NCI-H2196 (cell line): Measurements from ENCODE around the gene ITPRID2.

Experiments used
- DNase-seq: peaks from one replicate; lab custom pipeline; 2025; ENCODE audit not compliant: unreplicated experiment; lab: John Stamatoyannopoulos, UW

ITPRID2 gene

GRCh38 chr2:181891258-181891965, at the start of gene ITPRID2:
TSS of gene ITPRID2 (plus strand) at chr2:181891730. CDS start at chr2:181892067, 337 bp downstream.
- DNase-seq, result peak; percentile 86

- no peak for DNase-seq
Measured at GRCh38 chr2:181844551-181845290, 46.8 kb upstream of the ITPRID2 start.

GRCh38 chr2:181846399-181847197, 44.9 kb upstream of the ITPRID2 start:
- DNase-seq, result no peak

- DNase-seq, result no peak
Measured at GRCh38 chr2:181847198-181847556, 44.4 kb upstream of the ITPRID2 start.

GRCh38 chr2:181847702-181848101, 43.8 kb upstream of the ITPRID2 start:
- no peak for DNase-seq

GRCh38 chr2:181848261-181848886, 43.2 kb upstream of the ITPRID2 start:
- DNase-seq, result no peak

GRCh38 chr2:181849601-181850000, 41.9 kb upstream of the ITPRID2 start:
- no peak for DNase-seq

GRCh38 chr2:181850936-181851560, 40.5 kb upstream of the ITPRID2 start:
- no peak for DNase-seq

- DNase-seq, result no peak
Measured at GRCh38 chr2:181851726-181852125, 39.8 kb upstream of the ITPRID2 start.

- DNase-seq, result no peak
Measured at GRCh38 chr2:181853696-181854095, 37.8 kb upstream of the ITPRID2 start.

GRCh38 chr2:181857483-181857882, 34.0 kb upstream of the ITPRID2 start:
- DNase-seq, result no peak

GRCh38 chr2:181858600-181858999, 32.9 kb upstream of the ITPRID2 start:
- DNase-seq, result no peak

- DNase-seq, result no peak
Measured at GRCh38 chr2:181859123-181859522, 32.4 kb upstream of the ITPRID2 start.

GRCh38 chr2:181859803-181860202, 31.7 kb upstream of the ITPRID2 start:
- no peak for DNase-seq

GRCh38 chr2:181861379-181861778, 30.2 kb upstream of the ITPRID2 start:
- DNase-seq, result no peak

GRCh38 chr2:181862583-181863281, 28.8 kb upstream of the ITPRID2 start:
- no peak for DNase-seq

- DNase-seq, result no peak
Measured at GRCh38 chr2:181872178-181872577, 19.4 kb upstream of the ITPRID2 start.

GRCh38 chr2:181876614-181877063, 14.9 kb upstream of the ITPRID2 start:
- no peak for DNase-seq

- no peak for DNase-seq
Measured at GRCh38 chr2:181877181-181877664, 14.3 kb upstream of the ITPRID2 start.

GRCh38 chr2:181878448-181878847, 13.1 kb upstream of the ITPRID2 start:
- no peak for DNase-seq
